Mesenchymal stem cell (in vitro differentiated cells and primary cell): ENCODE measurements around the gene NTN4.

Experiments
- DNase-seq: peaks from one replicate; pipeline ENCODE4 v3.0.0-alpha.2; 2013
- H2AFZ ChIP-seq: one replicate; pipeline ENCODE4 v1.6.1; 2013; ENCODE audit warnings: low read depth, mild to moderate bottlenecking, control low read depth, inconsistent platforms, low read length, moderate library complexity
- H2AK5ac ChIP-seq: 2 replicates; pipeline ENCODE4 v1.6.1; 2013; ENCODE audit warnings: low read length, moderate library complexity, mild to moderate bottlenecking, inconsistent platforms; ENCODE audit not compliant: severe bottlenecking
- H2BK120ac ChIP-seq: one replicate; pipeline ENCODE4 v1.6.1; 2013; ENCODE audit warnings: low read depth, mild to moderate bottlenecking, inconsistent platforms, low read length, moderate library complexity
- H2BK12ac ChIP-seq, 2 experiments: one replicate each; pipeline ENCODE4 v1.6.1; 2013; ENCODE audit warnings: inconsistent platforms in 2 of 2, low read length in 2 of 2, mild to moderate bottlenecking in 2 of 2, moderate library complexity in 2 of 2, control low read depth in 1 of 2
- H2BK15ac ChIP-seq: one replicate; pipeline ENCODE4 v1.6.1; 2013; ENCODE audit warnings: mild to moderate bottlenecking, low read depth, inconsistent platforms; ENCODE audit not compliant: poor library complexity, severe bottlenecking
- H2BK5ac ChIP-seq: 2 replicates; pipeline ENCODE4 v1.6.1; 2013; ENCODE audit warnings: low read depth, mild to moderate bottlenecking, low read length, control low read depth, inconsistent platforms; ENCODE audit not compliant: poor library complexity, severe bottlenecking
- H3K14ac ChIP-seq, 2 experiments: one replicate each; pipeline ENCODE4 v1.6.1; 2013; ENCODE audit warnings: inconsistent platforms in 2 of 2, low read length in 2 of 2, control low read depth in 1 of 2, mild to moderate bottlenecking in 1 of 2, moderate library complexity in 1 of 2
- H3K18ac ChIP-seq, 2 experiments: one replicate each; pipeline ENCODE4 v1.6.1; 2013; ENCODE audit warnings: inconsistent platforms in 2 of 2, low read length in 2 of 2, control low read depth in 1 of 2, low read depth in 1 of 2, mild to moderate bottlenecking in 1 of 2
- H3K23ac ChIP-seq, 2 experiments: one replicate each; pipeline ENCODE4 v1.6.1; 2013; ENCODE audit warnings: inconsistent platforms in 2 of 2, low read length in 2 of 2, mild to moderate bottlenecking in 2 of 2, moderate library complexity in 2 of 2, control low read depth in 1 of 2
- H3K27ac ChIP-seq: 2 replicates; pipeline ENCODE4 v1.5.1; 2013; ENCODE audit warnings: mild to moderate bottlenecking, moderate library complexity, low read length, control low read depth, inconsistent platforms; ENCODE audit not compliant: poor library complexity, severe bottlenecking
- H3K27me3 ChIP-seq, 2 experiments: 2 replicates each; pipeline versions ENCODE4 v1.6.1 to v1.7.0; 2013; ENCODE audit warnings: low read length in 2 of 2, mild to moderate bottlenecking in 2 of 2, moderate library complexity in 2 of 2, control low read depth in 1 of 2, inconsistent platforms in 1 of 2; ENCODE audit not compliant: control insufficient read depth in 1 of 2, insufficient read depth in 1 of 2
- H3K36me3 ChIP-seq, 2 experiments: 2 replicates each; pipeline versions ENCODE4 v1.6.1 to v1.7.0; 2013; ENCODE audit warnings: low read length in 2 of 2, control low read depth in 1 of 2, inconsistent platforms in 1 of 2, low read depth in 1 of 2, mild to moderate bottlenecking in 1 of 2; ENCODE audit not compliant: insufficient read depth in 2 of 2, control insufficient read depth in 1 of 2
- H3K4ac ChIP-seq, 2 experiments: one replicate each; pipeline ENCODE4 v1.6.1; 2013; ENCODE audit warnings: inconsistent platforms in 2 of 2, low read length in 2 of 2, mild to moderate bottlenecking in 2 of 2, moderate library complexity in 2 of 2, control low read depth in 1 of 2, low read depth in 1 of 2
- H3K4me1 ChIP-seq: 2 replicates; pipeline ENCODE4 v1.6.1; 2013; ENCODE audit warnings: low read depth, low read length, control low read depth; ENCODE audit not compliant: control insufficient read depth, insufficient read depth
- H3K4me2 ChIP-seq: 2 replicates; pipeline ENCODE4 v1.6.1; 2013; ENCODE audit warnings: low read length, mild to moderate bottlenecking, inconsistent platforms; ENCODE audit not compliant: poor library complexity, severe bottlenecking
- H3K4me3 ChIP-seq, 2 experiments: 2 replicates each; pipeline versions ENCODE4 v1.5.1 to v1.7.0; 2013; ENCODE audit warnings: low read length in 2 of 2, mild to moderate bottlenecking in 2 of 2, control low read depth in 1 of 2, low read depth in 1 of 2; ENCODE audit not compliant: insufficient read depth in 1 of 2
- H3K79me1 ChIP-seq: replicated peaks from 2 replicates; pipeline ENCODE4 v1.6.1; 2013; ENCODE audit warnings: mild to moderate bottlenecking, control low read depth, low read length, inconsistent platforms; ENCODE audit not compliant: poor library complexity, severe bottlenecking
- H3K9ac ChIP-seq: 2 replicates; pipeline ENCODE4 v1.7.0; 2013; ENCODE audit warnings: mild to moderate bottlenecking, low read length, moderate library complexity
- H3K9me3 ChIP-seq: 2 replicates; pipeline ENCODE4 v1.7.0; 2013; ENCODE audit warnings: mild to moderate bottlenecking, low read length; ENCODE audit not compliant: control insufficient read depth
- H4K8ac ChIP-seq: one replicate; pipeline ENCODE4 v1.6.1; 2013; ENCODE audit warnings: inconsistent platforms, mild to moderate bottlenecking, low read length, moderate library complexity
- H4K91ac ChIP-seq: one replicate; pipeline ENCODE4 v1.6.1; 2013; ENCODE audit warnings: mild to moderate bottlenecking, low read length, inconsistent platforms
- WGBS: methylation state at CpG from one replicate; pipeline ENCODE4 v1.1.7; 2013; ENCODE audit warnings: mixed read lengths; 5-methylcytosine and 5-hydroxymethylcytosine counted together

The NTN4 gene

GRCh38 chr12:95726903-95727302, 63.7 kb downstream of the NTN4 start:
- H3K23ac ChIP-seq = no peak overlapping the region
- no peak overlapping the region for H3K4ac ChIP-seq
- 100% methylated on average over 2 of the region's 2 CpGs for WGBS
- no peak overlapping the region for H2BK120ac ChIP-seq
- H3K36me3 ChIP-seq = peaks cover 4 to 9% of the 10 kb centered on the region in 2 experiments
- H2BK5ac ChIP-seq = no peak overlapping the region
- no peak overlapping the region for H2AFZ ChIP-seq
- DNase-seq = no peak
- H3K27ac ChIP-seq = no peak overlapping the region
- no peak overlapping the region for H3K4me3 ChIP-seq
- peaks cover 2% of the 10 kb centered on the region for H3K79me1 ChIP-seq
- H3K9ac ChIP-seq = no peak overlapping the region
- peaks cover 10% of the 10 kb centered on the region for H3K9me3 ChIP-seq
- no peak overlapping the region for H4K8ac ChIP-seq
- H2AK5ac ChIP-seq = no peak overlapping the region
- H3K4me2 ChIP-seq = no peak overlapping the region
- H2BK12ac ChIP-seq = no peak overlapping the region
- H3K14ac ChIP-seq = no peak overlapping the region
- H3K4me1 ChIP-seq = peaks cover 9% of the 10 kb centered on the region
- no peak overlapping the region for H3K18ac ChIP-seq
- no peak overlapping the region for H2BK15ac ChIP-seq
- no peaks in the 10 kb centered on the region for H3K27me3 ChIP-seq
- H4K91ac ChIP-seq = no peak overlapping the region

GRCh38 chr12:95724767-95725166, 65.8 kb downstream of the NTN4 start:
- Histone ChIP-seq H3K4ac (no peak overlapping the region), H4K91ac (no peak overlapping the region), H3K9me3 (peaks cover 10% of the 10 kb centered on the region), H3K9ac (no peak overlapping the region), H2AFZ (no peak overlapping the region), H3K4me2 (no peak overlapping the region), H2BK120ac (no peak overlapping the region), H2BK12ac (no peak overlapping the region), H3K18ac (no peak overlapping the region), H3K4me3 (no peak overlapping the region), H2BK5ac (no peak overlapping the region), H2AK5ac (no peak overlapping the region), H3K27me3 (no peaks in the 10 kb centered on the region), H2BK15ac (no peak overlapping the region), H4K8ac (no peak overlapping the region), H3K27ac (no peak overlapping the region), H3K79me1 (peaks cover 6% of the 10 kb centered on the region), H3K36me3 (peaks cover 4 to 9% of the 10 kb centered on the region in 2 experiments), H3K4me1 (peaks cover 9% of the 10 kb centered on the region), H3K23ac (no peak overlapping the region), H3K14ac (no peak overlapping the region)
- no CpG with 5 or more reads among the region's 1 CpG for WGBS
- no peak for DNase-seq

- Histone ChIP-seq H2BK12ac (no peak overlapping the region), H3K18ac (no peak overlapping the region), H3K9ac (no peak overlapping the region), H2BK120ac (no peak overlapping the region), H3K79me1 (peaks cover 6% of the 10 kb centered on the region), H3K4ac (no peak overlapping the region), H3K27me3 (no peaks in the 10 kb centered on the region), H3K27ac (no peak overlapping the region), H2AFZ (no peak overlapping the region), H3K4me1 (peaks cover 9% of the 10 kb centered on the region), H3K9me3 (peaks cover 10% of the 10 kb centered on the region), H4K8ac (no peak overlapping the region), H3K14ac (no peak overlapping the region), H2BK15ac (no peak overlapping the region), H2BK5ac (no peak overlapping the region), H3K36me3 (peaks cover 4 to 8% of the 10 kb centered on the region in 2 experiments), H2AK5ac (no peak overlapping the region), H4K91ac (no peak overlapping the region), H3K4me2 (no peak overlapping the region), H3K4me3 (no peak overlapping the region), H3K23ac (no peak overlapping the region)
- WGBS = 100% methylated on average over 1 of the region's 4 CpGs
- DNase-seq = no peak
Observed at GRCh38 chr12:95723693-95724384, 66.7 kb downstream of the NTN4 start.

GRCh38 chr12:95721320-95721719, 69.2 kb downstream of the NTN4 start:
- no peak overlapping the region for H2BK5ac ChIP-seq
- H3K23ac ChIP-seq = no peak overlapping the region
- no peak overlapping the region for H3K14ac ChIP-seq
- H2AK5ac ChIP-seq = peak overlapping the region; percentile 89
- peaks cover 4% of the 10 kb centered on the region for H3K9me3 ChIP-seq
- no peak overlapping the region for H2BK120ac ChIP-seq
- peaks cover 0 to 4% of the 10 kb centered on the region in 2 experiments for H3K36me3 ChIP-seq
- no peaks in the 10 kb centered on the region for H3K27me3 ChIP-seq
- WGBS = no CpG with 5 or more reads among the region's 2 CpGs
- peak overlapping the region in 1 of 2 experiments; percentile 2 for H3K18ac ChIP-seq
- no peak overlapping the region for H3K9ac ChIP-seq
- no peak overlapping the region for H3K27ac ChIP-seq
- no peak overlapping the region for H4K8ac ChIP-seq
- H2AFZ ChIP-seq = no peak overlapping the region
- peak; percentile 32 for DNase-seq
- peaks cover 10% of the 10 kb centered on the region for H3K4me1 ChIP-seq
- no peak overlapping the region for H4K91ac ChIP-seq
- no peak overlapping the region for H2BK12ac ChIP-seq
- no peak overlapping the region for H3K4me3 ChIP-seq
- H2BK15ac ChIP-seq = no peak overlapping the region
- no peak overlapping the region for H3K4me2 ChIP-seq
- H3K79me1 ChIP-seq = peaks cover 6% of the 10 kb centered on the region
- H3K4ac ChIP-seq = no peak overlapping the region
